Subcutaneous adipose tissue (tissue), 4 donors: Measurements from ENCODE around the gene IL23R. TPM values are rescaled to one million over a fixed set of nuclear protein-coding genes. Genes with fewer than 3 reads are reported as not detected.

ENCODE experiments used
- total RNA-seq, 4 donors: library from RNA; depleted of rRNA; stranded (reverse); fragments of >200 nt; gene quantifications; one replicate each; pipeline ENCODE4 v1.1.0, GENCODE V29; 2016
- TF ChIP-seq, protein P1 (sequence below): fragments of 450-650 bp; IDR thresholded peaks from one replicate; pipeline ENCODE4 v1.5.1; 2016; ENCODE audit warnings: low read depth, mild to moderate bottlenecking, control low read depth, antibody characterized with exemption, moderate library complexity

IL23R gene
- total RNA-seq, 4 donors from 2014 or later, result not detected

DNA sequence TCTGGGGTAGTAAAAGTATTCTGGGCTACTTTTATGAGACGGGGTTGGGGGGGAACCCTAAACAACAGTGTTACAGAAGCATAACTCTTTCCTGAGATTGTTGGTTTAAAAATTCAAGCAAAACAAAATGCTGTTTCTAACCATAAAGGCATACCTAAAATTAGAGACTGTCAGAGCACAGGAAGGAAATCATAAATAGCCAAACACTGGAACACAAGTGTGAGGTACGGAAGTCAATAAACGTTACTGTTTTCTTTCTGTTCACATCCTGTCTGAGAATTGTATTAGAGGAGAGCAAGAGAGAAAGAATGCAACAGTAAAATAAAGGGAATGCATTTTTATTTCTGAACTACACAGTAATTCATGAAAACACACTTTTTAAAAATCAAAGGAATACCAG, 98.6 kb downstream of the IL23R start:
- TF ChIP-seq, protein P1, sequence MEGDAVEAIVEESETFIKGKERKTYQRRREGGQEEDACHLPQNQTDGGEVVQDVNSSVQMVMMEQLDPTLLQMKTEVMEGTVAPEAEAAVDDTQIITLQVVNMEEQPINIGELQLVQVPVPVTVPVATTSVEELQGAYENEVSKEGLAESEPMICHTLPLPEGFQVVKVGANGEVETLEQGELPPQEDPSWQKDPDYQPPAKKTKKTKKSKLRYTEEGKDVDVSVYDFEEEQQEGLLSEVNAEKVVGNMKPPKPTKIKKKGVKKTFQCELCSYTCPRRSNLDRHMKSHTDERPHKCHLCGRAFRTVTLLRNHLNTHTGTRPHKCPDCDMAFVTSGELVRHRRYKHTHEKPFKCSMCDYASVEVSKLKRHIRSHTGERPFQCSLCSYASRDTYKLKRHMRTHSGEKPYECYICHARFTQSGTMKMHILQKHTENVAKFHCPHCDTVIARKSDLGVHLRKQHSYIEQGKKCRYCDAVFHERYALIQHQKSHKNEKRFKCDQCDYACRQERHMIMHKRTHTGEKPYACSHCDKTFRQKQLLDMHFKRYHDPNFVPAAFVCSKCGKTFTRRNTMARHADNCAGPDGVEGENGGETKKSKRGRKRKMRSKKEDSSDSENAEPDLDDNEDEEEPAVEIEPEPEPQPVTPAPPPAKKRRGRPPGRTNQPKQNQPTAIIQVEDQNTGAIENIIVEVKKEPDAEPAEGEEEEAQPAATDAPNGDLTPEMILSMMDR, result no peak

DNA sequence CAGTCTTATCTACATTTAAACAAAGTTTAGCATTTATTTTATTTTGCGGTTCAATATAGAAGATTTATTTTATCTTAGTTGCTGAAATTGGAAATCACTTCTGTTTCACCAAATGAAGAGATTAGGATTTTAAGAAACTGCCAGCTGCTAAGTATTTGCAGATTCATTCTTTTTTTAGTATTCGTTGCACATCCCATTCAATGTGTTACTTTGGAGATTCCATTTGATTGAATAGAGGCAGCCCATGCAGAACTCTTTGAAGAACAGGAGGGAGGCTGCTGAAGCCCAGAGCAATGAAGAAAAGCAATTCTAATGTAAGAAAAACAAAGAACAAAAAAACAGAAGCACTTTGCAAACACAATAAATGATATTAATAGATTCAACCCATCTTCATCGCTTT, 102.8 kb downstream of the IL23R start:
- TF ChIP-seq, protein P1, result no peak

DNA sequence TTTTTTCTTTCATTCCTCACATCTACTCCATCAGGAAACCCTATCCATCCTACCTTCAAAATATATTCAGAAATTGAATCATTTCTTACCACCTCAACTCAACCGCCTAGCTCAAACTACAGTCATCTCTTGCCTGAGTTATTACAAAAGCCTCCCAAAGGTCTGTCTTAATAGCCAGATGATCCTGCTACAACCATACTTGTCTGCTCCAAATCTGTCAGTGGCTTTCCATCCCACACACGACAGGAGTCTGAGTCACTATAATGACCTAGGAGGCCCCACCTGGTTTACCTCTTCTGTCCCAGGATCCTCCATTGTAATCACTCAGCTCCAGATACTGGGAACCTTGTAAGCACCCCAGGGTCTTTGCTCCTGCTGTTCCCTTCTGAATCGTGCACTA, 104.3 kb downstream of the IL23R start:
- TF ChIP-seq, protein P1, result no peak

- TF ChIP-seq, protein P1, result no peak
Observed at GRCh38 chr1:67273591-67273990, 107.3 kb downstream of the IL23R start.

GRCh38 chr1:67274623-67275325, 108.5 kb downstream of the IL23R start:
- TF ChIP-seq, protein P1, result no peak

- TF ChIP-seq, protein P1, result no peak
Observed at GRCh38 chr1:67280696-67281095, 114.4 kb downstream of the IL23R start.

DNA sequence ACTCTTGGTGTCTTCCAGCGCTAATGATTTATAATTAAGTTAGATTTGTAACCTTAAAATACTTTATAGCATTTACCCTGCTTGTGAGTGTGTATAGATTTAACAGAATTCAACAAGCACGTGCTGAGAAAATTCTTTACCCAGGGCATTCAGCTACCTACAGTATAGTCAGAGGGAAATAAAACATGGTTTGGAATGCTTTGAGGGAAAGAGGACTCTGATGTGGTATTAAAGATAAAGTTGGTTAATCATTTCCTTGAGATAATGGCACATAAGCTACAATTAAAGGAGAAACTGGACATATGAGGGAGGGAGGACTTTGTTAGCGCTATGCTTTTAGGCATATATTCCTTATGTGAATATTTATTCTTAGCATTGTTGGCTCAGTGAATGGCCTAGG, 115.0 kb downstream of the IL23R start:
- TF ChIP-seq, protein P1, result no peak
